Measurements from ENCODE around the gene SETD1B.
A peak's percentile ranks its signal among the peaks of the same experiment; 100 is the strongest.

The SETD1B gene

GRCh38 chr12:121807642-121808347 is 4.0 kb downstream of the SETD1B start:
- no peak overlapping the region for H3K9ac ChIP-seq (ENCODE audit: low read length)
- no peaks in the 10 kb centered on the region for H3K9me3 ChIP-seq (ENCODE audit: insufficient read depth, low read length)
- H4K20me1 ChIP-seq (ENCODE audit: insufficient read depth, low read length) = peaks cover 36% of the 10 kb centered on the region
- H3K4me1 ChIP-seq (ENCODE audit: low read length) = peaks cover 38% of the 10 kb centered on the region
- no peaks in the 10 kb centered on the region for H3K27me3 ChIP-seq (ENCODE audit: low read depth, low read length)
- no peak for TF ChIP-seq EZH2phosphoT487 (IDR thresholded peaks at IDR 0.05; ENCODE audit: low read depth)
- TF ChIP-seq, protein P1, sequence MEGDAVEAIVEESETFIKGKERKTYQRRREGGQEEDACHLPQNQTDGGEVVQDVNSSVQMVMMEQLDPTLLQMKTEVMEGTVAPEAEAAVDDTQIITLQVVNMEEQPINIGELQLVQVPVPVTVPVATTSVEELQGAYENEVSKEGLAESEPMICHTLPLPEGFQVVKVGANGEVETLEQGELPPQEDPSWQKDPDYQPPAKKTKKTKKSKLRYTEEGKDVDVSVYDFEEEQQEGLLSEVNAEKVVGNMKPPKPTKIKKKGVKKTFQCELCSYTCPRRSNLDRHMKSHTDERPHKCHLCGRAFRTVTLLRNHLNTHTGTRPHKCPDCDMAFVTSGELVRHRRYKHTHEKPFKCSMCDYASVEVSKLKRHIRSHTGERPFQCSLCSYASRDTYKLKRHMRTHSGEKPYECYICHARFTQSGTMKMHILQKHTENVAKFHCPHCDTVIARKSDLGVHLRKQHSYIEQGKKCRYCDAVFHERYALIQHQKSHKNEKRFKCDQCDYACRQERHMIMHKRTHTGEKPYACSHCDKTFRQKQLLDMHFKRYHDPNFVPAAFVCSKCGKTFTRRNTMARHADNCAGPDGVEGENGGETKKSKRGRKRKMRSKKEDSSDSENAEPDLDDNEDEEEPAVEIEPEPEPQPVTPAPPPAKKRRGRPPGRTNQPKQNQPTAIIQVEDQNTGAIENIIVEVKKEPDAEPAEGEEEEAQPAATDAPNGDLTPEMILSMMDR (IDR thresholded peaks at IDR 0.05; ENCODE audit: low read depth, low read length) = no peak
- peak overlapping the region; percentile 28; the same call in 1 of the 2 replicates for H3K27ac ChIP-seq (ENCODE audit: low read length)
- H2AFZ ChIP-seq (ENCODE audit: low read depth, low read length) = no peak overlapping the region
- no peak overlapping the region for H3K4me3 ChIP-seq (ENCODE audit: low read length)
- H3K36me3 ChIP-seq (replicated peaks; ENCODE audit: low read depth, low read length) = peaks cover 50% of the 10 kb centered on the region
- H3K4me2 ChIP-seq (ENCODE audit: low read length) = peak overlapping the region; percentile 2; the same call in 1 of the 2 replicates
- H3K79me2 ChIP-seq (ENCODE audit: low read length) = peaks cover 88% of the 10 kb centered on the region

- H3K27me3 ChIP-seq (ENCODE audit: low read depth, low read length) = no peaks in the 10 kb centered on the region
- H3K36me3 ChIP-seq (replicated peaks; ENCODE audit: low read depth, low read length) = peaks cover 58% of the 10 kb centered on the region
- H3K4me3 ChIP-seq (ENCODE audit: low read length) = no peak overlapping the region
- peaks cover 44% of the 10 kb centered on the region for H4K20me1 ChIP-seq (ENCODE audit: insufficient read depth, low read length)
- no peak overlapping the region for H3K9ac ChIP-seq (ENCODE audit: low read length)
- no peak overlapping the region for H3K27ac ChIP-seq (ENCODE audit: low read length)
- H3K4me2 ChIP-seq (ENCODE audit: low read length) = no peak overlapping the region
- TF ChIP-seq, protein P1 (IDR thresholded peaks at IDR 0.05; ENCODE audit: low read depth, low read length) = no peak
- no peak for TF ChIP-seq EZH2phosphoT487 (IDR thresholded peaks at IDR 0.05; ENCODE audit: low read depth)
- peaks cover 38% of the 10 kb centered on the region for H3K4me1 ChIP-seq (ENCODE audit: low read length)
- H3K9me3 ChIP-seq (ENCODE audit: insufficient read depth, low read length) = no peaks in the 10 kb centered on the region
- H2AFZ ChIP-seq (ENCODE audit: low read depth, low read length) = no peak overlapping the region
- H3K79me2 ChIP-seq (ENCODE audit: low read length) = peaks cover 96% of the 10 kb centered on the region
Observed at GRCh38 chr12:121808623-121809022, 4.8 kb downstream of the SETD1B start.

DNA sequence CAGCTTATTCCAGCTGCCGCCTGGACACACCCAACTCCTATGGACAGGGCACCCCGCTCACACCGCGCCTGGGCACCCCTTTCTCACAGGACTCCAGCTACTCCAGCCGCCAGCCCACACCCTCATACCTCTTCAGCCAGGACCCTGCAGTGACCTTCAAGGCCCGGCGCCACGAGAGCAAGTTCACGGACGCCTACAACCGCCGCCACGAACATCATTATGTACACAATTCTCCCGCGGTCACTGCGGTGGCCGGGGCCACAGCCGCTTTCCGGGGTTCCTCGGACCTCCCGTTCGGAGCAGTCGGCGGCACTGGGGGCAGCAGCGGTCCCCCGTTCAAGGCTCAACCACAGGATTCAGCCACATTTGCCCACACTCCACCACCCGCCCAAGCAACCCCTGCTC is 5.9 kb downstream of the SETD1B start:
- no peaks in the 10 kb centered on the region for H3K27me3 ChIP-seq (ENCODE audit: low read depth, low read length)
- H3K36me3 ChIP-seq (replicated peaks; ENCODE audit: low read depth, low read length) = peaks cover 66% of the 10 kb centered on the region
- no peak overlapping the region for H3K4me3 ChIP-seq (ENCODE audit: low read length)
- H4K20me1 ChIP-seq (ENCODE audit: insufficient read depth, low read length) = peaks cover 48% of the 10 kb centered on the region
- no peak overlapping the region for H2AFZ ChIP-seq (ENCODE audit: low read depth, low read length)
- H3K79me2 ChIP-seq (ENCODE audit: low read length) = peaks cover 95% of the 10 kb centered on the region
- H3K27ac ChIP-seq (ENCODE audit: low read length) = no peak overlapping the region
- TF ChIP-seq, protein P1 (IDR thresholded peaks at IDR 0.05; ENCODE audit: low read depth, low read length) = no peak
- no peak for TF ChIP-seq EZH2phosphoT487 (IDR thresholded peaks at IDR 0.05; ENCODE audit: low read depth)
- H3K4me1 ChIP-seq (ENCODE audit: low read length) = peaks cover 38% of the 10 kb centered on the region
- H3K4me2 ChIP-seq (ENCODE audit: low read length) = no peak overlapping the region
- no peak overlapping the region for H3K9ac ChIP-seq (ENCODE audit: low read length)
- H3K9me3 ChIP-seq (ENCODE audit: insufficient read depth, low read length) = no peaks in the 10 kb centered on the region

DNA sequence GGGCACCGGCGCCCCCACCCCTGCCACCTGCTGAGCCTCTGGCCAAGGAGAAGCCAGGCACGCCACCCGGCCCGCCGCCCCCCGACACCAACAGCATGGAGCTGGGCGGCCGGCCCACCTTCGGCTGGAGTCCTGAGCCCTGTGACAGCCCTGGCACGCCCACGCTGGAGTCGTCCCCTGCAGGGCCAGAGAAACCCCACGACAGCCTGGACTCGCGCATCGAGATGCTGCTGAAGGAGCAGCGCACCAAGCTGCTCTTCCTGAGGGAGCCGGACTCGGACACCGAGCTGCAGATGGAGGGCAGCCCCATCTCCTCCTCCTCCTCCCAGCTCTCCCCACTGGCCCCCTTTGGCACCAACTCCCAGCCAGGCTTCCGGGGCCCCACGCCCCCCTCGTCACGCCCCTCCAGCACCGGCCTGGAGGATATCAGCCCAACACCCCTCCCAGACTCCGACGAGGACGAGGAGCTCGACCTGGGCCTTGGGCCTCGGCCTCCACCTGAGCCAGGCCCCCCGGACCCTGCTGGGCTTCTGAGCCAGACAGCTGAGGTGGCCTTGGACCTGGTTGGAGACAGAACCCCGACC is 6.5 kb downstream of the SETD1B start:
- H2AFZ ChIP-seq (ENCODE audit: low read depth, low read length) = no peak overlapping the region
- peaks cover 48% of the 10 kb centered on the region for H4K20me1 ChIP-seq (ENCODE audit: insufficient read depth, low read length)
- H3K27me3 ChIP-seq (ENCODE audit: low read depth, low read length) = no peaks in the 10 kb centered on the region
- no peak overlapping the region for H3K4me3 ChIP-seq (ENCODE audit: low read length)
- no peaks in the 10 kb centered on the region for H3K9me3 ChIP-seq (ENCODE audit: insufficient read depth, low read length)
- H3K4me1 ChIP-seq (ENCODE audit: low read length) = peaks cover 38% of the 10 kb centered on the region
- H3K79me2 ChIP-seq (ENCODE audit: low read length) = peaks cover 93% of the 10 kb centered on the region
- peaks cover 71% of the 10 kb centered on the region for H3K36me3 ChIP-seq (replicated peaks; ENCODE audit: low read depth, low read length)
- H3K4me2 ChIP-seq (ENCODE audit: low read length) = peak overlapping the region; percentile 96
- TF ChIP-seq, protein P1 (IDR thresholded peaks at IDR 0.05; ENCODE audit: low read depth, low read length) = no peak
- no peak for TF ChIP-seq EZH2phosphoT487 (IDR thresholded peaks at IDR 0.05; ENCODE audit: low read depth)
- H3K9ac ChIP-seq (ENCODE audit: low read length) = peak overlapping the region; percentile 62; the same call in 1 of the 2 replicates
- H3K27ac ChIP-seq (ENCODE audit: low read length) = no peak overlapping the region

All from OCI-LY3 (cell line).